DMS79 treated with DMSO at 0.1 percent for 48 hours (cell line): ENCODE results near the gene EIF4B.
A peak's percentile ranks its signal among the peaks of the same experiment; 100 is the strongest.

Experiments
- DNase-seq: peaks from one replicate; lab custom pipeline; 2025; lab: John Stamatoyannopoulos, UW

EIF4B gene

GRCh38 chr12:53068811-53069585 is 62.7 kb downstream of the EIF4B start:
- DNase-seq = no peak

GRCh38 chr12:53069621-53070410 is 63.6 kb downstream of the EIF4B start:
- no peak for DNase-seq

- DNase-seq = no peak
These were observed 64.7 kb downstream of the EIF4B start for GRCh38 chr12:53070877-53071492.

GRCh38 chr12:53071591-53072551 is 65.6 kb downstream of the EIF4B start:
- DNase-seq = peak; percentile 54

GRCh38 chr12:53073881-53074280 is 67.6 kb downstream of the EIF4B start:
- DNase-seq = no peak

GRCh38 chr12:53074283-53074998 is 68.2 kb downstream of the EIF4B start:
- no peak for DNase-seq

GRCh38 chr12:53074999-53075370 is 68.7 kb downstream of the EIF4B start:
- no peak for DNase-seq

- DNase-seq = no peak
These were observed 70.2 kb downstream of the EIF4B start for GRCh38 chr12:53076461-53076860.

GRCh38 chr12:53077030-53077429 is 70.8 kb downstream of the EIF4B start:
- DNase-seq = no peak

GRCh38 chr12:53078425-53079225 is 72.4 kb downstream of the EIF4B start:
- DNase-seq = peak; percentile 65

GRCh38 chr12:53079226-53080117 is 73.2 kb downstream of the EIF4B start, which contains the start of gene SPRYD3:
TSS of gene SPRYD3 (minus strand) at chr12:53079390. CDS start at chr12:53079333, 57 bp downstream.
- peak; percentile 69 for DNase-seq

GRCh38 chr12:53082637-53083175 is 76.5 kb downstream of the EIF4B start:
- DNase-seq = no peak

- no peak for DNase-seq
These were observed 80.1 kb downstream of the EIF4B start for GRCh38 chr12:53086361-53086760.

GRCh38 chr12:53090105-53090504 is 83.8 kb downstream of the EIF4B start:
- no peak for DNase-seq

GRCh38 chr12:53090554-53090953 is 84.3 kb downstream of the EIF4B start:
- DNase-seq = no peak

- no peak for DNase-seq
These were observed 85.5 kb downstream of the EIF4B start for GRCh38 chr12:53091756-53092155.
